Stimulated activated CD8-positive, alpha-beta memory T cell treated with anti-CD3 and anti-CD28 coated beads, Interleukin-2, amount 100 ng/mL, for 48 hours (primary cell): ENCODE measurements around the gene ABCA7.

ENCODE experiments used
- DNase-seq, 2 donors: peaks; one replicate each; pipeline ENCODE4 v3.0.0-alpha.2; 2020; ENCODE audit warnings: low read depth in 2 of 2

ABCA7 gene

GRCh38 chr19:1070931-1071791, 31.3 kb downstream of the ABCA7 start:
- no peak for DNase-seq

GRCh38 chr19:1072371-1073015, 32.6 kb downstream of the ABCA7 start:
- no peak for DNase-seq

GRCh38 chr19:1073063-1073955, 33.4 kb downstream of the ABCA7 start:
- DNase-seq: no peak

- DNase-seq: no peak
Measured at GRCh38 chr19:1073956-1074517, 34.1 kb downstream of the ABCA7 start.

GRCh38 chr19:1074544-1075283, 34.8 kb downstream of the ABCA7 start:
- DNase-seq: peak; percentile 70 to 82

GRCh38 chr19:1076046-1076386, 36.1 kb downstream of the ABCA7 start:
- no peak for DNase-seq

- DNase-seq: peak; percentile 77 to 83
Measured at GRCh38 chr19:1076951-1077350, 37.0 kb downstream of the ABCA7 start.

GRCh38 chr19:1079566-1080111, 39.7 kb downstream of the ABCA7 start:
- DNase-seq: peak in 1 of 2 donors; percentile 70

- no peak for DNase-seq
Measured at GRCh38 chr19:1080360-1081161, 40.7 kb downstream of the ABCA7 start.

- DNase-seq: no peak
Measured at GRCh38 chr19:1081301-1082164, 41.6 kb downstream of the ABCA7 start.

GRCh38 chr19:1082165-1082927, 42.4 kb downstream of the ABCA7 start:
- DNase-seq: peak; percentile 73 to 86

GRCh38 chr19:1082928-1083816, 43.3 kb downstream of the ABCA7 start:
- no peak for DNase-seq

- DNase-seq: no peak
Measured at GRCh38 chr19:1084024-1084868, 44.3 kb downstream of the ABCA7 start.

- no peak for DNase-seq
Measured at GRCh38 chr19:1085053-1085658, 45.2 kb downstream of the ABCA7 start.

- DNase-seq: no peak
Measured at GRCh38 chr19:1085676-1086442, 46.0 kb downstream of the ABCA7 start.
